RWPE1 (cell line): ENCODE data around the gene ADGRG1.

Experiments
- CTCF ChIA-PET: fragments of 350-600 bp; sonication (Branson Sonifier 250); formaldehyde crosslinking; extraction: SDS; loops from one replicate; lab custom pipeline; 2021; lab: Yijun Ruan, JAX
- POLR2A ChIA-PET: fragments of 400-600 bp; formaldehyde crosslinking; extraction: SDS; loops from one replicate; lab custom pipeline; 2020; ENCODE audit warnings: antibody characterized with exemption; ENCODE audit not compliant: low non-redundant PET; lab: Yijun Ruan, JAX
- DNase-seq: peaks from one replicate; pipeline ENCODE4 v3.0.0; 2012; ENCODE audit warnings: low spot score
- H3K27ac ChIP-seq: fragments of 450-650 bp; 2 replicates; pipeline ENCODE4 v1.5.1; 2017
- TF ChIP-seq, protein P1 (sequence below): fragments of 450-650 bp; conservative IDR thresholded peaks from 2 replicates; pipeline ENCODE4 v1.5.1; 2017; ENCODE audit warnings: low read depth, mild to moderate bottlenecking

ADGRG1 gene

DNA sequence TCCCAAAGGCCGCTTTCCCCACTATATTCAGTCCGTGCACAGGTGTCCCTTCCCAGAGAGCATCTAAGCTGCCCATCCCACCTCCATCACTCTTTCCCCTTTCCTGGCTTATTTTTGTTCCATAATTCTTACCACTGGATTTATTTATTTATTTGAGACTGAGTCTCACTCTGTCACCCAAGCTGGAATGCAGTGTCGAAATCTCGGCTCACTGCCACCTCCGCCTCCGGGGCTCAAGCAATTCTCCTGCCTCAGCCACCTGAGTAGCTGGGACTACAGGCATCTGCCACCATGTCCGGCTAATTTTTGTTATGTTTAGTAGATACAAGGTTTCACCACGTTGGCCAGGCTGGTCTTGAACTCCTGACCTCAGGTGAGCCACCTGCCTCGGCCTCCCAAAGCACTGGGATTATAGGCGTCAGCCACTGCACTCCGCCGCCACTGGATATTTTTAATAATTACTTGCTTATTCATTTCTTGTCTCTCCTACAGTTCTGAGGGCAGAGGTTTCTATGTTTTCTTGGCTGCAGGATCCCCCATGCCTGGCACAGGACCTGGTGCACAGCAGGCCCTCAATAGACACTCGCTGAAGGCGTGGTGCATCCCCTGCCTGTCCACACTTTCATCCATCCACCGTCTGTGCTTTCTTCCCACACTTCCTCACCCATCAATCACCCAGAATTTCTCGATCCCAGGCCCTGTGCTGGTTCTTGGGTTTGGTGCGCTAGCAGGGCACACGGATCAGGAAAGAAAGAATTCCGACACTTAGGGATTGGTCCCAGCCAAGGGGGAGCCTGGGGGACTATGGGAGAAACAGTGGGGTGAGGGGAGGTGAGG, 9.9 kb upstream of the ADGRG1 start:
- ChIA-PET CTCF (interaction anchor here (0.6 to 1.0 kb wide), 3 partner anchors 18 to 525 kb away, joined by 3 to 4 read pairs (median 4); no protein-coding TSS in a partner anchor), POLR2A (interaction anchor here (1.2 kb wide), 1 partner anchor 9 kb away, joined by 7 read pairs; the partner anchor contains the start of gene ADGRG1)
- peak overlapping the region; percentile 95 for H3K27ac ChIP-seq

DNA sequence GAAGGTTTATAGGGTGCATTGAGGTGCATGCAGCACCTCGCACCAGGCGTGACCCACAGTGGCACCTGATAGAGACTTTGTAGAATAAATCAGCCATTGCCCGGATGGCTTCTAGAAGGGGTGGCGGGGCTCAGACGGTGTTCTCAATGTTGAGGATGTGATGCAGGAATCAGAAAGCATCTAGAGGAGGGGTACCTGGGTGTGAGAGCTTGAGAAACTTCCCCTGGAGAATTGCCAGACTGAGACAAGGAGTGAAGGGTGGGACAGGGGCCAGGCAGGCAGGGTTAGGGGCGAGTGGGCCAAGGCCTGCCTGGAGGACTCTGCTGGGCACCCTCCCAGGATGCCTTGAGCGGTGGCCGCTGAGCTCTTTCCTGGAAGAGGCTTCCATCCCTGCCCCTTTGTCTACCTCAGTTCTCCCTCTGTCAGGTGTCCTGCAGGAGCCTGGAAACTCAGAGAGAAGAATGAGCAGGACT, 9.3 kb upstream of the ADGRG1 start:
- H3K27ac ChIP-seq = peak overlapping the region; percentile 95
- no peak for DNase-seq
- ChIA-PET CTCF (interaction anchor here (1.9 to 2.0 kb wide), 2 partner anchors 18 to 29 kb away, joined by 5 to 7 read pairs; no protein-coding TSS in a partner anchor), POLR2A (interaction anchor here (0.7 to 1.2 kb wide), 3 partner anchors 9 to 140 kb away, joined by 3 to 7 read pairs (median 5); partner anchors contain the start of gene ADGRG1)
- TF ChIP-seq, protein P1, sequence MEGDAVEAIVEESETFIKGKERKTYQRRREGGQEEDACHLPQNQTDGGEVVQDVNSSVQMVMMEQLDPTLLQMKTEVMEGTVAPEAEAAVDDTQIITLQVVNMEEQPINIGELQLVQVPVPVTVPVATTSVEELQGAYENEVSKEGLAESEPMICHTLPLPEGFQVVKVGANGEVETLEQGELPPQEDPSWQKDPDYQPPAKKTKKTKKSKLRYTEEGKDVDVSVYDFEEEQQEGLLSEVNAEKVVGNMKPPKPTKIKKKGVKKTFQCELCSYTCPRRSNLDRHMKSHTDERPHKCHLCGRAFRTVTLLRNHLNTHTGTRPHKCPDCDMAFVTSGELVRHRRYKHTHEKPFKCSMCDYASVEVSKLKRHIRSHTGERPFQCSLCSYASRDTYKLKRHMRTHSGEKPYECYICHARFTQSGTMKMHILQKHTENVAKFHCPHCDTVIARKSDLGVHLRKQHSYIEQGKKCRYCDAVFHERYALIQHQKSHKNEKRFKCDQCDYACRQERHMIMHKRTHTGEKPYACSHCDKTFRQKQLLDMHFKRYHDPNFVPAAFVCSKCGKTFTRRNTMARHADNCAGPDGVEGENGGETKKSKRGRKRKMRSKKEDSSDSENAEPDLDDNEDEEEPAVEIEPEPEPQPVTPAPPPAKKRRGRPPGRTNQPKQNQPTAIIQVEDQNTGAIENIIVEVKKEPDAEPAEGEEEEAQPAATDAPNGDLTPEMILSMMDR = no peak

More for the DNA sequence above, 9.9 kb upstream of the ADGRG1 start:
- TF ChIP-seq, protein P1 = no peak
- DNase-seq = no peak

DNA sequence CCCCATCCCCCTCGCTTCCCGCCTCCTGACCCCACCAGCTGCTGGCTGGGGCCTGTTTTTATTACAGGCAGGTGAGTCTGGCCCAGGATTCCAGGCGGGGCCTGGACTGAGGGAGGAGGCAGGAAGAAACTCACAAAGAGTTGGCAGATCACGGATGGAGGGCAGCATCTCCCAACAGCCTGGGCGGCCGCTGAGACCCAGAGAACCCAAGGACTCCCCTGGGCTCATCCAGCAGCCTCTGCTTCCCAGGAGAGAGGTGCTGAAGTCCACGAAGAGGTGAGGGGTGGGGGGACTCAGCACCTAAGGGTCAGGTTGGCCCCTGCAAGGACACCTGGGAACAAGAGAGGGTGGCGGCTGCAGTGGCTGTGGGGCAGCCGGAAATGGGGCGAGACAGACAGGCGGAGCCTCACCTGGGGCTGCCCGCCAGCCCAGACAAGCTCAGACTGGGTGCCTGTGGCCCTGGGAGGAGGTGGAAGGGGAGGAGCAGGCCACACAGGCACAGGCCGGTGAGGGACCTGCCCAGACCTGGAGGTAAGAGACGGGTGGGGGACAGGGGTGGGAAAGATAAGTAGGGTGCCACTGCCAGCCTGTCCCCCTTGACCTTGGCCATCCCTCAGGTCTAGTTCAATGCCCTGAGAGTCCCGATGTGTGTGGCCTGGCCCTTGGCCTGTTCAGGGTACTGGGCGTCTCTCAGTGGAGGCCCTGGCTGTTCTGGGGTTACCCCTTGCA, 8.7 kb upstream of the ADGRG1 start:
- peak overlapping the region; percentile 95 for H3K27ac ChIP-seq
- CTCF ChIA-PET = interaction anchor here (0.6 to 2.0 kb wide), 4 partner anchors 19 to 316 kb away, joined by 3 to 7 read pairs (median 4); no protein-coding TSS in a partner anchor
- DNase-seq = peak; percentile 88
- TF ChIP-seq, protein P1 = no peak
- POLR2A ChIA-PET = interaction anchor here (0.7 to 1.2 kb wide), 6 partner anchors 8 to 141 kb away, joined by 3 to 9 read pairs (median 4); partner anchors contain the start of gene ADGRG1

DNA sequence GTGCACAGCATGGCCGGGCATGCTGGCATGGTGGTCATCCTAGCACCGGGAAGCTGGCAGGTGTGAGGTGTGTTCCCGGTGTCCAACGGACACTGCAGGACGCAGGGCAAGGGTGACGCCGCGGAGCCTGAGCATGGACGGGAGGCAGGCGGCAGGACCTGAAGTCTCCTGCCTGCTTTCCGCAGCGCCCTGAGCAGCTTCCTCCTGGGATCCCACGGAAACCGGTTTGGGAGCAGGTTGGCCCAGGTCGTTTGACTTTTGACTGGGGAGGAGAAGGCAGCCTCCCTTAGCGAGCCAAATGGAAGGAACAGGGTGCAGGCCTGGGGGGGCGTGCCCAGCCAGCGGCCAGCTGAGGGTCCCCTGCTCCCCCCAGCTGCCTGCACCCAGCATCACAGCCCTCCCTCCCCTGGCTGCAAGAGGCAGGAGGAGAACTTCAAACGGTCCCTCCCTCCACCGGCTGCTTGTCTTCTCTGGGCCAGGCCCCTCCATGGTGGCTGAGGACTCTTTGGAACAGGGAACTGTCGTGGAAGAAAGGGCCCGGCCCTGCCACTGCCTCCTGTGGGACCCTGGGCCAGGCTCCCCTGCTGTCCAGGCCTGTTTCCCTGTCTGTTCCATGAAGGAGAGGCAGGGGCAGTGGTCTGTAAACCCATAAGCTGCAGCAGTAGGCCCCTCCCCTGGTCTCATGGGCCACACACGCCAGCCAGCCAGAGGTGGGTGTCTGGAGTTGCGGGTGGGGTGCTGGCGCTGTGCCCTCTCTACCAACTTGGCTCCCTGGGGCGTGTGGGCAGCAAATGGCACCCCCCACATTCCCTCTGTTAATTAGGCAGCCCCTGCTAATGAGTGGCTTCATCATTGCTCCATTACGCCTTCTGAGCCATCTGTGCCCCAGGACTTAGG, 7.8 kb upstream of the ADGRG1 start:
- TF ChIP-seq, protein P1 = no peak
- ChIA-PET CTCF (interaction anchor here (0.6 to 2.0 kb wide), 5 partner anchors 18 to 315 kb away, joined by 3 to 7 read pairs (median 4); no protein-coding TSS in a partner anchor), POLR2A (interaction anchor here (0.9 to 1.2 kb wide), 4 partner anchors 11 to 119 kb away, joined by 3 to 9 read pairs (median 3); no protein-coding TSS in a partner anchor)
- DNase-seq = peak; percentile 61
- H3K27ac ChIP-seq = peak overlapping the region; percentile 95

DNA sequence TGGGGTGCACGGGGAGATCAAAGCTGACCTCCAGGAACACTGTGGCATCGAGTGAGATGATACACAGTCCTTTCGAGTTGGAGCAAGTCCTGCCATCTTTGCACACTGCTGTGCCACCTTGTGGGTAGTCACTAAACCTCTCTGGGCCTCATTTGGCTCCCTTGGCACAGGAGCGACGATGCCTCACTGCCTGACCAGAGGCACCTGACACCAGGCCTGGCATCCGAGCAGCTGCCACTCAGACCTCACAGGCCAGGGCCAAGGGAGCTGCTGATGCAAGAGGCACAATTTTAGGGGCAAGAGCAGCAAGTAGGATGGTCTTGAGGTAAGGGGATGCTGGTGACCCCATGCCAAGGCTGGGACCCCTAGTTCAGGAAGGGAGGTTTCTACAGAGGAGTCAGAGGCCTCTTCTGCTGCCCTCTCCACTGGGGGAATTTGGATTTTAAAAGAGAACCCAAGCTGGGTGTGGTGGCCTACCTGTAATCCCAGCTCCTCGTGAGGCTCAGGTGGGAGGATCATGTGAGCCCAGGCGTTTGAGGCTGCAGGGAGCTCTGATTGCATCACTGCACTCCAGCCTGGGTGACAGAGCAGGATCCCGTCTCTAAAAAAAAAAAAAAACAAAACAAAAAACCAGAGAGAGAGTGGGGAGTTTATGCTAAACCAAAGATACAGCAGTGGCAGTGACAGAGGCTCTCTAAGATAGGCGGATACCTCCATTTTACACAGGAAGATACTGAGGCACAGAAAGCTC, 6.7 kb upstream of the ADGRG1 start:
- POLR2A ChIA-PET = interaction anchor here (1.2 kb wide), 2 partner anchors 12 to 18 kb away, joined by 3 to 4 read pairs; no protein-coding TSS in a partner anchor
- DNase-seq = no peak
- H3K27ac ChIP-seq = peak overlapping the region; percentile 95
- TF ChIP-seq, protein P1 = no peak
- CTCF ChIA-PET = interaction anchor here (0.5 to 1.0 kb wide), 2 partner anchors 20 to 68 kb away, joined by 3 read pairs; no protein-coding TSS in a partner anchor
